ENCODE measurements around the gene ENOX1. TPM values are rescaled to one million over a fixed set of nuclear protein-coding genes. Genes with fewer than 3 reads are reported as not detected.
"Not testable (repeated sequence)": the region's sequence is repeated elsewhere in the genome, so short reads cannot be mapped to it uniquely, and the experiment has no call there.

The ENOX1 gene
- total and polyA plus RNA-seq, 2 of the 13 experiments (the other 11 are each of a cell fraction or from before 2014, with no cell fraction given) = not detected

DNA sequence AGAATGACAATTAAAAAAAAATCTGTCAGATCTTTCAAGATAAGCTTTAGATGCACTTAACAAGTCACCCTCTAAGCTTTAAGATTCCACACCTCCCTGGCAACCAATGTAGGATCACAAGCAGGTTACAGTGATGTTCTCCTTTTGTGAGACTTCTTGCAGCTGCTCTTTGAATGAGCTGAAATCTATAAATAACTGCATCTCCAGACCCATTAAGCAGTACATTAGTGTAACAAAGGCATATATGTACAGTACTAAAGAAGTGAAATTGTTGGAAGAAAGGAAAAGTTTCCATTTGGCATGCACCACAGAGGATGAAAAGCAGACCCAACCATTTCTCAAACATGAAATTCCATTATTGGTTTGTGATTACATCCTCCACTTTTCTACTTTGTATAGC is 364.7 kb downstream of the ENOX1 start (continued):
- TF ChIP-seq CBX2 (IDR thresholded peaks at IDR 0.05; ENCODE audit: low read depth, low read length) = no peak
- TF ChIP-seq CBX2 (CRISPR knock-in tag; IDR thresholded peaks at IDR 0.05; ENCODE audit: low read depth) = no peak
- TF ChIP-seq RBM39 (IDR thresholded peaks at IDR 0.05; ENCODE audit: low read depth, low read length, poor library complexity, severe bottlenecking) = no peak
- TF ChIP-seq E2F1 (CRISPR knock-in tag; IDR thresholded peaks at IDR 0.05) = no peak
- TF ChIP-seq JUND (CRISPR knock-in tag; IDR thresholded peaks at IDR 0.05) = no peak

GRCh38 chr13:43416842-43417241 is 369.9 kb downstream of the ENOX1 start:
- H2AFZ ChIP-seq (ENCODE audit: low read length); H3K9me3 ChIP-seq (ENCODE audit: low read length); H3K9ac ChIP-seq (ENCODE audit: insufficient read depth, low read depth, low read length); intact Hi-C loops (cut with micrococcal nuclease; ENCODE audit: unreplicated experiment); H3K36me3 ChIP-seq (replicated peaks in 1 of 2; ENCODE audit: control insufficient read depth in 1 of 2, insufficient read depth in 2 of 2, low read length in 2 of 2); in situ Hi-C loops (cut with HindIII; ENCODE audit: extremely low pct_ligation_motif_present, low pct_unique_long_range_greater_than_20kb); H3K27ac ChIP-seq (ENCODE audit: extremely low read length, insufficient read depth, low read length); H4K20me1 ChIP-seq (ENCODE audit: insufficient read depth, low read length); CTCF ChIA-PET (ENCODE audit: low intra/inter-chr PET ratio, low total read pairs); H3K79me2 ChIP-seq (ENCODE audit: insufficient read depth, low read length); FAIRE-seq; H3K27me3 ChIP-seq (ENCODE audit: control insufficient read depth in 1 of 2, insufficient read depth in 2 of 2, low read length in 2 of 2); H3K4me2 ChIP-seq (ENCODE audit: low read depth, low read length); DNase-seq (ENCODE audit: low spot score); H3K4me1 ChIP-seq (ENCODE audit: insufficient read depth, low read length); POLR2A ChIA-PET; H3K4me3 ChIP-seq (replicated peaks in 1 of 3; ENCODE audit: insufficient read depth in 1 of 3, low read depth in 2 of 3, low read length in 3 of 3); ATAC-seq; BruUV-seq (replicated peaks): not testable (repeated sequence)
- 78% methylated on average over 16 of the region's 22 CpGs for WGBS (ENCODE audit: low lambda C conversion rate)

DNA sequence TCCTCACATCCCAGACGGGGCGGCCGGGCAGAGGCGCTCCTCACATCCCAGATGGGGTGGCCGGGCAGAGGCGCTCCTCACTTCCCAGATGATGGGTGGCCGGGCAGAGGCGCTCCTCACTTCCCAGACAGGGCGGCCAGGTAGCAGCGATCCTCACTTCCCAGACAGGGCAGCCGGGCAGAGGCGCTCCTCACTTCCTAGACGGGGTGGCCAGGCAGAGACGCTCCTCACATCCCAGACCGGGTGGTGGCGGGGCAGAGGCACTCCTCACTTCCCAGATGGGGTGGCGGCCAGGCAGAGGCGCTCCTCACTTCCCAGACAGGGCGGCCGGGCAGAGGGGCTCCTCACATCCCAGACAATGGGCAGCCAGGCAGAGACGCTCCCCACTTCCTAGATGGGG is 370.4 kb downstream of the ENOX1 start:
- intact Hi-C loops (cut with micrococcal nuclease; ENCODE audit: unreplicated experiment); DNase-seq (ENCODE audit: low spot score): not testable (repeated sequence)

DNA sequence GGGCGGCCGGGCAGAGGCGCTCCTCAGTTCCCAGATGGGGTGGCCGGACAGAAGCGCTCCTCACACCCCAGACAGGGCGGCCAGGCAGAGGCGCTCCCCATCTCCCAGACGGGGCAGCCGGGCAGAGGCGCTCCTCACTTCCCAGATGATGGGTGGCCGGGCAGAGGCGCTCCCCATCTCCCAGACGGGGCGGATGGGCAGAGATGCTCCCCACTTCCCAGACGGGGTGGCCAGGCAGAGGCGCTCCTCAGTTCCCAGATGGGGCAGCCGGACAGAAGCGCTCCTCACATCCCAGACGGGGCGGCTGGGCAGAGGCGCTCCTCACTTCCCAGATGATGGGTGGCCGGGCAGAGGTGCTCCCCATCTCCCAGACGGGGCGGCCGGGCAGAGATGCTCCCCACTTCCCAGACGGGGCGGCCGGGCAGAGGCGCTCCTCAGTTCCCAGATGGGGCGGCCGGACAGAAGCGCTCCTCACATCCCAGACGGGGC is 370.8 kb downstream of the ENOX1 start:
- in situ Hi-C loops (cut with HindIII; ENCODE audit: extremely low pct_ligation_motif_present, low pct_unique_long_range_greater_than_20kb); POLR2A ChIA-PET; H3K27me3 ChIP-seq (ENCODE audit: control insufficient read depth in 1 of 2, insufficient read depth in 2 of 2, low read length in 2 of 2); CTCF ChIA-PET (ENCODE audit: low intra/inter-chr PET ratio, low total read pairs); H3K4me1 ChIP-seq (ENCODE audit: insufficient read depth, low read length); BruUV-seq (replicated peaks); H2AFZ ChIP-seq (ENCODE audit: low read length); H3K4me2 ChIP-seq (ENCODE audit: low read depth, low read length); DNase-seq (ENCODE audit: low spot score); H3K79me2 ChIP-seq (ENCODE audit: insufficient read depth, low read length); H3K27ac ChIP-seq (ENCODE audit: extremely low read length, insufficient read depth, low read length); H3K9me3 ChIP-seq (ENCODE audit: low read length); intact Hi-C loops (cut with micrococcal nuclease; ENCODE audit: unreplicated experiment); H3K9ac ChIP-seq (ENCODE audit: insufficient read depth, low read depth, low read length); H3K4me3 ChIP-seq (replicated peaks in 1 of 3; ENCODE audit: insufficient read depth in 1 of 3, low read depth in 2 of 3, low read length in 3 of 3); H4K20me1 ChIP-seq (ENCODE audit: insufficient read depth, low read length); H3K36me3 ChIP-seq (replicated peaks in 1 of 2; ENCODE audit: control insufficient read depth in 1 of 2, insufficient read depth in 2 of 2, low read length in 2 of 2); ATAC-seq; FAIRE-seq: not testable (repeated sequence)
- 82% methylated on average over 14 of the region's 33 CpGs for WGBS (ENCODE audit: low lambda C conversion rate)

More for the DNA sequence above, 370.4 kb downstream of the ENOX1 start:
- H3K79me2 ChIP-seq (ENCODE audit: insufficient read depth, low read length); H3K36me3 ChIP-seq (replicated peaks in 1 of 2; ENCODE audit: control insufficient read depth in 1 of 2, insufficient read depth in 2 of 2, low read length in 2 of 2); H3K9me3 ChIP-seq (ENCODE audit: low read length); H3K27me3 ChIP-seq (ENCODE audit: control insufficient read depth in 1 of 2, insufficient read depth in 2 of 2, low read length in 2 of 2); H3K9ac ChIP-seq (ENCODE audit: insufficient read depth, low read depth, low read length); H3K4me1 ChIP-seq (ENCODE audit: insufficient read depth, low read length); FAIRE-seq; BruUV-seq (replicated peaks); in situ Hi-C loops (cut with HindIII; ENCODE audit: extremely low pct_ligation_motif_present, low pct_unique_long_range_greater_than_20kb); ATAC-seq; CTCF ChIA-PET (ENCODE audit: low intra/inter-chr PET ratio, low total read pairs); H2AFZ ChIP-seq (ENCODE audit: low read length); H3K4me2 ChIP-seq (ENCODE audit: low read depth, low read length); H3K4me3 ChIP-seq (replicated peaks in 1 of 3; ENCODE audit: insufficient read depth in 1 of 3, low read depth in 2 of 3, low read length in 3 of 3); POLR2A ChIA-PET; H3K27ac ChIP-seq (ENCODE audit: extremely low read length, insufficient read depth, low read length); H4K20me1 ChIP-seq (ENCODE audit: insufficient read depth, low read length): not testable (repeated sequence)
- no CpG with 5 or more reads among the region's 21 CpGs for WGBS (ENCODE audit: low lambda C conversion rate)

Measured in HepG2 (cell line).